Epithelial cell of esophagus (primary cell): ENCODE measurements around the gene PSD2.
A peak's percentile ranks its signal among the peaks of the same experiment; 100 is the strongest.

ENCODE experiments used
- DNase-seq: peaks from one replicate; pipeline ENCODE4 v3.0.0; 2010; ENCODE audit warnings: low read depth
- H3K4me3 ChIP-seq: 2 replicates; pipeline ENCODE4 v1.5.1; 2011; ENCODE audit warnings: mild to moderate bottlenecking, low read length, control low read depth
- CTCF ChIP-seq: IDR thresholded peaks from 2 replicates; pipeline ENCODE4 v1.5.1; 2011; ENCODE audit warnings: low read depth, mild to moderate bottlenecking, low read length, control low read depth, inconsistent platforms; ENCODE audit not compliant: insufficient read depth; ENCODE audit errors: missing control alignments

The PSD2 gene

GRCh38 chr5:139869042-139869790 is 73.6 kb downstream of the PSD2 start:
- TF ChIP-seq CTCF: no peak
- no peak overlapping the region for H3K4me3 ChIP-seq
- DNase-seq: no peak

- TF ChIP-seq CTCF: no peak
- no peak overlapping the region for H3K4me3 ChIP-seq
- DNase-seq: no peak
Observed at GRCh38 chr5:139870677-139871076, 75.1 kb downstream of the PSD2 start.

GRCh38 chr5:139871614-139872013 is 76.0 kb downstream of the PSD2 start:
- peak; percentile 39 for DNase-seq
- no peak for TF ChIP-seq CTCF
- no peak overlapping the region for H3K4me3 ChIP-seq

GRCh38 chr5:139872052-139872766 is 76.6 kb downstream of the PSD2 start:
- no peak for DNase-seq
- TF ChIP-seq CTCF: no peak
- no peak overlapping the region for H3K4me3 ChIP-seq

- TF ChIP-seq CTCF: no peak
- no peak for DNase-seq
- no peak overlapping the region for H3K4me3 ChIP-seq
Observed at GRCh38 chr5:139872851-139873794, 77.5 kb downstream of the PSD2 start.

- H3K4me3 ChIP-seq: no peak overlapping the region
- no peak for TF ChIP-seq CTCF
- DNase-seq: no peak
Observed at GRCh38 chr5:139875957-139876356, 80.3 kb downstream of the PSD2 start.
